Motor neuron (in vitro differentiated cells): ENCODE measurements around the gene BCKDHB. TPM values are rescaled to one million over a fixed set of nuclear protein-coding genes. Genes with fewer than 3 reads are reported as not detected.
A peak's percentile ranks its signal among the peaks of the same experiment; 100 is the strongest.

Source experiments
- ATAC-seq, 8 experiments: fragments of 200-7000 bp; cut with Tn5 transposase; replicated peaks in 6 of 8; 2 replicates each; pipeline ENCODE4 v1.8.0; 2021; ENCODE audit warnings: mild to moderate bottlenecking in 8 of 8, moderate library complexity in 8 of 8
- H3K27ac ChIP-seq, 2 donors: fragments of 250-450 bp; sonication (Bioruptor Pico); 2 replicates each; pipeline ENCODE4 v1.9.0; 2021; ENCODE audit warnings: antibody characterized with exemption in 2 of 2, mild to moderate bottlenecking in 2 of 2, moderate library complexity in 1 of 2
- H3K4me1 ChIP-seq, 2 donors: fragments of 250-450 bp; sonication (Bioruptor Pico); replicated peaks in 1 of 2; 2 replicates each; pipeline ENCODE4 v1.6.1; 2021; ENCODE audit warnings: antibody characterized with exemption in 2 of 2, mild to moderate bottlenecking in 2 of 2, moderate library complexity in 1 of 2
- H3K4me3 ChIP-seq, 5 donors: fragments of 250-450 bp; sonication (Bioruptor Pico); 2 replicates each; pipeline ENCODE4 v1.9.0; 2021; ENCODE audit warnings: antibody characterized with exemption in 5 of 5, mild to moderate bottlenecking in 5 of 5, moderate library complexity in 4 of 5
- WGBS, 10 experiments: fragments of 450-650 bp; shearing (Covaris generic); methylation state at CpG; one replicate each; pipeline ENCODE4 v1.0.0; 2022; 5-methylcytosine and 5-hydroxymethylcytosine counted together
- in situ Hi-C, 9 experiments: fragments of 400-800 bp; cut with MboI; loops; one replicate each; pipeline ENCODE4 v1.15.0; 2021; ENCODE audit warnings: low sequenced_read_pairs in 9 of 9, low pct_unique_long_range_greater_than_20kb in 2 of 9; ENCODE audit not compliant: unreplicated experiment in 9 of 9
- total RNA-seq, 8 experiments: library from RNA; unstranded; fragments of 300-600 nt; gene quantifications; 2 replicates each; pipeline versions ENCODE4 v1.2.3 to v1.2.4, GENCODE V29; 2022

Gene BCKDHB
- total RNA-seq, 8 experiments from 2014 or later, result 7.5 to 37.2 (median 10.4) TPM

DNA sequence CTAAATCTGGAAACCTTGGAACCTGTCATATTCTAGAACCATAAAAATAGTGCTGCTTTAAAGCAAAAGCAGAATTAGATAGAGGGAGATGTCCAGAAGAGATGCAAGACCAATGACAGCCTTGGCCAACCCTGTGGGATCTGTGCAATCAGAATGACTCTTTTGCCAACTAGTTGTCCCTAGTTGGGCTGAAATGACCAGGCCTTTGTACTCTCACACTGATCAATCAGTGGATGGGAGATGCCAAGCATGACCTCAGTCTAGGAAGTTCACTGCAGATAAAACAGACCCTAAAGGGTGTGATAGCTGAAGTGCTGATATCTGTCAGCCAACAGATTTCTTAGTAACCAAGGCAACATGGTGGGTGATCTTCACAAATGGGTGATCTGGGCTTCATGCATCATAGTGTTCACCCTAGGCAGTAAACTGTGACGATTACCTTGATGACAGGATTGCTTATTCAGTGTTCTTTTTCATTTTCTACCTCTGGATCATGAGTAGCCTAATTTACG lies 52.1 kb downstream of the BCKDHB start:
- Histone ChIP-seq H3K4me1 (peaks cover 6 to 9% of the 10 kb centered on the region in 2 donors), H3K4me3 (no peak overlapping the region), H3K27ac (no peak overlapping the region)
- in situ Hi-C loops, result no loop called here
- WGBS, 10 experiments, result 80 to 100% (median 86%) methylated on average over 1 to 2 of the region's 2 CpGs; no CpG with 5 or more reads in 5 of the 10 experiments
- no peak for ATAC-seq

DNA sequence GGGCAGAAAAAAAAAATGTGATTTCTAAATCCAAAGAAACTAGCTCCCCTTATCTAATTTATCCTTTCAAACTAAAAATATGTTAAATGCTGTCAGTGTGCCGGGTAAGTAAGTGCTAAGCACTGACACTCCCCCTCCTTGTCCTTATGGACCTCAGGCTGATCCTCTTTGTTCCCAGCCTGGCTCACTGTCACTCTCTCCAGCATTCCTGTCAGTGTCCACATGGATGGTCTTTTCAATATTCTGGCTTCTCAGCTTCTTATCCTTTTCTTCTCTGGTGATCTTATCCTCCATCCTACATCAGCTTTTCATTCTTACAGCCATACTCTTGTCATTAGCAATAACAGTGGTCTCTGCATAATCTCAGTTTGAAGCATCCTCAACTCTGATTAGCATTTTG lies 55.0 kb downstream of the BCKDHB start:
- H3K27ac ChIP-seq, result no peak overlapping the region
- H3K4me1 ChIP-seq, result peaks cover 9 to 13% of the 10 kb centered on the region in 2 donors
- no peak overlapping the region for H3K4me3 ChIP-seq
- in situ Hi-C loops, result no loop called here
- ATAC-seq, result peak in 5 of 8 experiments; percentile 38 to 75 (median 60)
- WGBS, 10 experiments, result 0 to 100% (median 20%) methylated on average over 1 of the region's 1 CpG; no CpG with 5 or more reads in 4 of the 10 experiments

DNA sequence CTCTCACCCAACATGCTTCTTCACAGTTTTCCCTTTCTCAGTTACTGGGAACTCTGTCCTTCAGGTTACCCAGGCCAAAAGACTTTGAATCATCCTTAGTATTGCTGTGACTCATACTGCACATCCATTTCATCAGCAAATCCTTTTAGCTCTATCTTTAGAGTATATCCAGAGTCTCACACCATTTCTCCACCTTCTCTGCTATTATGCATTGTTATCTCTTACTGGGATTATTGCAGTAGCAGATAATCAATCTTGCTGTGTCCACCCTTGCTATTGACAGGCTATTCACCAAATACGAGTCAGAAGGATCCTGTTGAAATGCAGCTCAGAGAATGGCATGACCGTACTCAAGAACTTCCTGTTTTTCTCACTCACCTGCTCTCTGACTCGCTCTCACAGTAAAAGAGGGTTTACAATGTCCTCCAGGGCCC lies 57.3 kb downstream of the BCKDHB start:
- Histone ChIP-seq H3K4me1 (peaks cover 9 to 13% of the 10 kb centered on the region in 2 donors), H3K27ac (no peak overlapping the region), H3K4me3 (no peak overlapping the region)
- WGBS, 10 experiments, result 0 to 80% (median 60%) methylated on average over 1 to 3 of the region's 3 CpGs; no CpG with 5 or more reads in 1 of the 10 experiments
- peak in 7 of 8 experiments; percentile 73 to 96 (median 92) for ATAC-seq
- in situ Hi-C loops, result no loop called here

DNA sequence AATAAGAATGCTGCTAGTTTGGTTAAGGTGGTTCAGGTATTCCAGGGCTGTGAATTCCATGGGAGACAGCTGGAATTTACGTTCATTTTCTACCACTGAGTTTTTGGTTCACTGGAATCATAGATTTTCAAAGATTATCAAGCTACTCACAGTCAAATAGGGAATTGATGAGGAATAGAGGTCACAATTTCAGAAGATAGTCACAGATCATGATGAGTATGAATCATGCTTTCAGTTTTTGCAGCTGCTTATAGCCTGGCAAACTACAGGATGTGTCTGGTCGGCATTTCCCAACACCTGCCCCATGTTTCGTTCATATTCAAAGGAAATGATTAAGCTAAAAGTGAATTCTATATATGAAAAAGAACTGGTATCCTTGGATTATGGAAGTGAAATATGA lies 58.7 kb downstream of the BCKDHB start:
- in situ Hi-C loops, result no loop called here
- no peak for ATAC-seq
- 68 to 100% (median 92%) methylated on average over 1 to 3 of the region's 3 CpGs; no CpG with 5 or more reads in 1 of the 10 experiments for WGBS, 10 experiments

DNA sequence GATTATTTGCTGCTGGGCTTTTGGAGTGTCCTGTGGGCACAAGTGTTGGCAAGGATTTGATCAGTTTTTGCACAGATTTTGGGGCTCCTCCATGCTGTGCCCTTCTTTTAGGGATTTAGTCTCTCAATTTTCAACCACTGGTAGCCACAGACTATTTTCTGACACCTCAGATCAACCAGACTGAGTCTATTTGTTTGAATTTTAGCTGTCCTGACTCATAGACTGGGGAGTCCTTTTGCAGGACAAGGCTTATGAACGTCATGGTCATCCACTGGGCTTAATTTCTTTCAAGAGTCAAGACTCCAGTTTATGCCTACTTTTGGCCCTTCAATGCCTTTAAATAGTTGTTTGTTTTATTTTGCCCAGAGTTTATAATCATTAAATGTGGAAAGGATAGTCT lies 59.3 kb downstream of the BCKDHB start:
- WGBS, 10 experiments, result 88 to 100% (median 100%) methylated on average over 1 of the region's 1 CpG; no CpG with 5 or more reads in 4 of the 10 experiments
- Histone ChIP-seq H3K27ac (no peak overlapping the region), H3K4me1 (peaks cover 9 to 13% of the 10 kb centered on the region in 2 donors), H3K4me3 (no peak overlapping the region)
- in situ Hi-C loops, result no loop called here
- no peak for ATAC-seq

More for the DNA sequence above, 58.7 kb downstream of the BCKDHB start:
- H3K4me3 ChIP-seq, result no peak overlapping the region
- H3K27ac ChIP-seq, result no peak overlapping the region
- peaks cover 9 to 13% of the 10 kb centered on the region in 2 donors for H3K4me1 ChIP-seq

DNA sequence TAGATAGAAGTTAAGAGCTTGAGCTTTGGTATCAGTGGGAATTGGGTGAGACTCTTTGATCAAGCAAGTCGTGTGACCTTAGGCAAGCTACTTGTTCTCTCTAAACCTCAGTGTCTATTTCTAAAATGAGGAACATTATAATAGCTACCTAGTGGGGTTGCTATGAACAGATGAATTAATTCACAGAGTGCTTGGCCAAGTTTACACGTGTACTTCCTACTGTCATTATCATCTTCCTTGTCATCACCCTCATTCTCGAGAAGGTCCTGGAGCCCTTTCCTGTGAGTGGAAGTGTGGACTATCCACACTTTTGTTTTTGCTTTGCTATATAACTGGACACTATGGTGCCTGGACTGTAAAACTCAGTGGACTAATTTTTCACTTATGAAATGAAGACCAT lies 64.0 kb downstream of the BCKDHB start:
- WGBS, 10 experiments, result 67 to 100% (median 88%) methylated on average over 1 to 3 of the region's 3 CpGs; no CpG with 5 or more reads in 3 of the 10 experiments
- no peak overlapping the region for H3K4me3 ChIP-seq
- no peak overlapping the region for H3K27ac ChIP-seq
- in situ Hi-C loops, result no loop called here
- no peak for ATAC-seq
- peaks cover 0 to 4% of the 10 kb centered on the region in 2 donors for H3K4me1 ChIP-seq

DNA sequence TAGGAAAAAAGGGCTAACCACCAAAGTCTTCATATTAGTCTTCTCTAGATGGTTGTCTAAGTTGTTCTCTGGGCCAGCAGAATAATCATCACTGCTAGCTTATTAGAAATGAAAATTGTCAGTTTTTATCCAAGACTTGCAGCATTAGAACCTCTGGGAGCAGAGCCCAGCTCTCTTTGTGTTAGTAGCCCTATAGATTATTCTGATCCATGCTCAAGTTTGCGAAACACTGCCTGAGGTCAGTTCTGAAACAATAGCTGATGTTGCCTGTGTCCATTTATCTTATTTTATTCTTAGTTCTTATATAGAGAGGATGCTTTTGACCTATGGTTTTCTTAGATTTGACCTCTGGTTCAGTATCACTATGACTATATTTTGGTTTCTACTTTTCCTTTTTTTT lies 66.9 kb downstream of the BCKDHB start:
- 78 to 100% (median 88%) methylated on average over 1 of the region's 1 CpG; no CpG with 5 or more reads in 2 of the 10 experiments for WGBS, 10 experiments
- peaks cover 0 to 4% of the 10 kb centered on the region in 2 donors for H3K4me1 ChIP-seq
- in situ Hi-C loops, result no loop called here
- no peak for ATAC-seq
- H3K27ac ChIP-seq, result no peak overlapping the region
- H3K4me3 ChIP-seq, result no peak overlapping the region

DNA sequence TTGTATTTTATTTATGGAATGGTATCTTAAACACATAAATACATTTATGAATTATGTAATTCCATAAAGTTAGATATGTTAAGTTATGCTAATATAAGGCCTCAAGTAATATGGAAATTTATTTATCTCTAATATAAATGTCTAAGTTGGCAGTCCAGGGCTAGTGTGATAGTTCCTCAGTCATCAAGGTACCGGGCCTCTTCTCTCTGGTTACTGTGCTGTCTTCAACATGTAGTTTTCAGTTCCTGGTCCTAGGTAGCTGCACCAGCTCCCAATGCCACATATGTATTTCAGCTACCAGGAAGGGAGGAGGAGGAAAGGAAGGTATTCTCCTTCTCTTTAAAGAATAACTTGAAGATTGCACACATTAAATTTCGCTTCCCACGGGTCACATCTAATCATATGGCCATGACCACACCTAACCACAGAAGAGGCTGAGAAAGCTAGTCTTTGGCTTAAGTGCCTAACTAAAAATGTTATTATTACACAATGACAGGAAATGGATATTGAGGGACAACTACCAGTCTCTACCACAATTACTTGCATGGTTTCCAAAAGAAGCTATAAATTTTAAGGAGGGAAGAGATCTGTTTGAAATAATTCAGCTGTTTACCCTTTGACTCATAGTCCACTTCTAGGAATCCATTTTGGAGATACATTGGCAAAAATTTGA lies 68.6 kb downstream of the BCKDHB start:
- WGBS, 10 experiments, result 28 to 100% (median 93%) methylated on average over 1 to 3 of the region's 3 CpGs; no CpG with 5 or more reads in 1 of the 10 experiments
- no peak overlapping the region for H3K27ac ChIP-seq
- H3K4me1 ChIP-seq, result peaks cover 0 to 4% of the 10 kb centered on the region in 2 donors
- in situ Hi-C loops, result no loop called here
- peak in 2 of 8 experiments; percentile 32 to 88 for ATAC-seq
- H3K4me3 ChIP-seq, result no peak overlapping the region

DNA sequence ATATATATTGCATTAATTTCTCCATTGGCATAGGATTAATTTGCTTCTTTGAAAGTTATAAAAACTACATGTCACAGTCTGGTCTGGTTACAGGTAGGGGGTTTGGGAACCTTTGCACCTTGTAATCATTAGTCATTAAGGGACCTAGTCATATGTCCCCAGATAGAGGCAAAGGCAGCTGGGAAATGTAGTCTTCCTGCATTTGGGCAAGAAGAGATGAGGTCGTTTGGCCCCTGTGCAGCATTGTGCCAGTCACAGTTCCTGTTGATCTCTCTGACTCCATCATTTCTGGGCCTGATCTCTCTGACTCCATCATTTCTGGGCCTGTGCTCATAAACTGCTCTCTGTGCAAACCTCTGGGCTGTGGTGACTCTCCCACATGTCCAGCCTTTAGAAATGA lies 73.2 kb downstream of the BCKDHB start:
- ATAC-seq, result peak in 2 of 8 experiments; percentile 58 to 72
- WGBS, 10 experiments, result 0 to 67% (median 29%) methylated on average over 1 of the region's 1 CpG; no CpG with 5 or more reads in 7 of the 10 experiments
- in situ Hi-C loops, result no loop called here
- Histone ChIP-seq H3K27ac (no peak overlapping the region), H3K4me3 (no peak overlapping the region), H3K4me1 (no peaks in the 10 kb centered on the region)

DNA sequence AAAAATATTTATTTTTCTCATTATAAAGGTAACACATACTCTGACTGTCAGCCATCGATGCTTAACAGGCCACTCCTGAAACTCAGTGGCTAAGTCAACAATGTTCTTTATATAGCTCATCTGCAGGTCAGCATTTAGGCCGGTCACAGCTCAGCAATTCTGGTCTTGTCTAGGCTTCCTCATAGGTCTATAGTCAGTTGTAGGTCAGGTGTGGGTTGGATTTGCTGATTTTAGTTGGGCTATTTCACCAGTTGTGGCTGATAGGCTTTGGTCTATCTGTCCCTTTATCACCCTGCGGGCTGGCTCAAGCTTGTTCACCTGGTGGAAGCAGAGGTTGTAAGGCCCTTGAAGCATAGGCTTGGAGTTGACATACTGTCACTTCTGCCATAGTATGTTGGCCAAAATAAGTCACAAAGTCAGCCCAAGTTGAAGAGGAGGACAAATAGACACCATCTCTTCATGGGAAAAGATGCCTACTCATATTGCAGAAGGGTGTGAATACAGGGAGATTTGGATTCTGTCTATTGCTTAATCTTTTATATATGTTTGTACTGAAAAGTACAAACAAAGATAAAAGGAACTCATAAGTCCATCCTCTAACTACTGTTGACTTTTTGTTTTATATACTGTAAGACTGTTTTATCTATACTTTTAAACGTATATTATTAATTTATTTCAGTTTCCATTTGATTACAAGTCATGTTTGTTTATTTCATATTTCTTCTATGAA lies 75.0 kb downstream of the BCKDHB start:
- WGBS, 10 experiments, result 82 to 100% (median 96%) methylated on average over 1 to 4 of the region's 4 CpGs; no CpG with 5 or more reads in 1 of the 10 experiments
- no peak overlapping the region for H3K4me3 ChIP-seq
- H3K4me1 ChIP-seq, result no peaks in the 10 kb centered on the region
- H3K27ac ChIP-seq, result no peak overlapping the region
- in situ Hi-C loops, result no loop called here
- ATAC-seq, result no peak

DNA sequence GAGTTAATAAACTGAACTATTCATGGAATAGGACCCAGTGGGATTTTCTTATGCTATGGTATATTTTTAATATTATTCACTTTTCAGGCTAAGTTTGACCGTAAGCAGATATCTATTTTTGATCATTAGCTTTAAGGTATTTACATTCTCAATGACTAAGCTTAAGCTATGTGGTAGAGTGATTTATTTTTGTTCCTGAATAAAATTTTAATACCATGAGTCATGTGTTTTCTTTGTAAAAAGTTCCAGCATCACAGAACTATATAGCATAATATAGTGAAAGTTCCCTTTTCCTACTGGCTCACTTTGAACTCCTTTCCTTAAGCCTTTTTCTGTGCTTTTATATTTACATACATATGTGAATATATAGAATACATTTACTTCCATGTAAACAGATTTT lies 75.8 kb downstream of the BCKDHB start:
- no peak overlapping the region for H3K27ac ChIP-seq
- no peaks in the 10 kb centered on the region for H3K4me1 ChIP-seq
- WGBS, 10 experiments, result 0 to 100% (median 95%) methylated on average over 1 of the region's 1 CpG
- peak in 3 of 8 experiments; percentile 74 to 91 (median 81) for ATAC-seq
- no peak overlapping the region for H3K4me3 ChIP-seq
- in situ Hi-C loops, result no loop called here

DNA sequence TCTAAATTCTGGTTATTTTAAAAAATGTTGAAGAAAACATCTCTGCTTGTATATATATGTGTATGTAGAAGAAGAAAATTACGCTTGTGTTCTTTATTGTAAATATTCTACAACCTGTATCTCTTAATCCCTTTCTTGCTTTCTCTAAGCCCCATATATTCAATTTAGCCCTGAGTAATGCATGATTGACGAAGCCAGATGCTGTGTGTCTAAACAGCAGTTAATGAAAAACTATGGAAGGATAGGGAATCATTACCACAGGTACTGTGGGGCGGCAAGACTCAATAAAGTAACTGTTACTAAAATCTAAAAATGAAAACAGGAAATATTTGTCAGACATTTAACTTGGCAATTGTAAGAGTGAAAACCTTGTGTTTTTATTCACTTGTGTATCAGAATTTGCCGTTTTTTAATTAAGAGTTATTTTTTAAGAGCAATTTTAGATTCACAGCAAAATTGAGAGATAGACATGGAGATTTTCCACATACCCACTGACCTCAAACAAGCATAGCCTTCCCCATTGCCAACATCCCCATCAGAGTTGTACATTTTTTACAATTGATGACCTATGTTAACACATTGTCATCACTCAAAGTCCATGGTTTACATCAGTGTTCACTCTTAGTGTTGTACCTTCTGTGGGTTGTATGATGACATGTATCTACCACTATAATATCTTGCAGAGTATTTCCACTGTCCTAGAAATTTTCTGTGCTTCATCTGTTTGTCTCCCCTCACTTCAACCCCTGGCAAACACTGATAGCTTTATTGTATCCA lies 76.7 kb downstream of the BCKDHB start:
- ATAC-seq, result no peak
- WGBS, 10 experiments, result 79 to 100% (median 95%) methylated on average over 1 to 4 of the region's 4 CpGs; no CpG with 5 or more reads in 1 of the 10 experiments
- in situ Hi-C loops, result no loop called here
- Histone ChIP-seq H3K4me3 (no peak overlapping the region), H3K4me1 (no peaks in the 10 kb centered on the region), H3K27ac (no peak overlapping the region)
